Measurements from ENCODE around the gene COL27A1.
"Not testable (repeated sequence)": the region's sequence is repeated elsewhere in the genome, so short reads cannot be mapped to it uniquely, and the experiment has no call there.

DNA sequence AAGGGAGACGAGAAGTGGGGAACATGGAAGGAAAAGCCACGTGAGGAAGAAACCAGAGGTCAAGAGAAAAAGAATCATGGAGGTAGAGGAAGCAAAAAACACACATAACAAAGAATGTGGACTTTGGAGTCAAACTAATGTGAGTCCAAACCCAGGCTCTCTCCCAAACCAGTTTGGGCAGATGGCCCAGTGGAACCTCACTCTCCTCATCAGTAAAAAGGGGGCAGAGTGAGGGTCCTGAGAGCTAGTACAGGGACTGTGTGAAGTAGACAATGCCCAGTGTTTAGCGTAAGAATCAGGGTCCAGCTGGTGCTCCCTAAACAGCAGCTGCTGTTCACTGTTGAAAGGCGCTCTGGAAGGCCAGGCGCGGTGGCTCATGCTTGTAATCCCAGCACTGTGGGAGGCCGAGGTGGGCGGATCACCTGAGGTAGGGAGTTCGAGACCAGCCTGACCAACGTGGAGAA lies 173.1 kb downstream of the COL27A1 start:
- TF ChIP-seq, protein P1, sequence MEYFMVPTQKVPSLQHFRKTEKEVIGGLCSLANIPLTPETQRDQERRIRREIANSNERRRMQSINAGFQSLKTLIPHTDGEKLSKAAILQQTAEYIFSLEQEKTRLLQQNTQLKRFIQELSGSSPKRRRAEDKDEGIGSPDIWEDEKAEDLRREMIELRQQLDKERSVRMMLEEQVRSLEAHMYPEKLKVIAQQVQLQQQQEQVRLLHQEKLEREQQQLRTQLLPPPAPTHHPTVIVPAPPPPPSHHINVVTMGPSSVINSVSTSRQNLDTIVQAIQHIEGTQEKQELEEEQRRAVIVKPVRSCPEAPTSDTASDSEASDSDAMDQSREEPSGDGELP (CRISPR knock-in tag; IDR thresholded peaks at IDR 0.05; ENCODE audit: borderline replicate concordance), result not testable (repeated sequence)
- not testable (repeated sequence) for TF ChIP-seq BACH1 (tag; IDR thresholded peaks at IDR 0.05); DIDO1 (tag; IDR thresholded peaks at IDR 0.05; ENCODE audit: low read depth); ZFX (CRISPR knock-in tag; IDR thresholded peaks at IDR 0.05); LARP7 (IDR thresholded peaks at IDR 0.05)
- TF ChIP-seq, protein P2, sequence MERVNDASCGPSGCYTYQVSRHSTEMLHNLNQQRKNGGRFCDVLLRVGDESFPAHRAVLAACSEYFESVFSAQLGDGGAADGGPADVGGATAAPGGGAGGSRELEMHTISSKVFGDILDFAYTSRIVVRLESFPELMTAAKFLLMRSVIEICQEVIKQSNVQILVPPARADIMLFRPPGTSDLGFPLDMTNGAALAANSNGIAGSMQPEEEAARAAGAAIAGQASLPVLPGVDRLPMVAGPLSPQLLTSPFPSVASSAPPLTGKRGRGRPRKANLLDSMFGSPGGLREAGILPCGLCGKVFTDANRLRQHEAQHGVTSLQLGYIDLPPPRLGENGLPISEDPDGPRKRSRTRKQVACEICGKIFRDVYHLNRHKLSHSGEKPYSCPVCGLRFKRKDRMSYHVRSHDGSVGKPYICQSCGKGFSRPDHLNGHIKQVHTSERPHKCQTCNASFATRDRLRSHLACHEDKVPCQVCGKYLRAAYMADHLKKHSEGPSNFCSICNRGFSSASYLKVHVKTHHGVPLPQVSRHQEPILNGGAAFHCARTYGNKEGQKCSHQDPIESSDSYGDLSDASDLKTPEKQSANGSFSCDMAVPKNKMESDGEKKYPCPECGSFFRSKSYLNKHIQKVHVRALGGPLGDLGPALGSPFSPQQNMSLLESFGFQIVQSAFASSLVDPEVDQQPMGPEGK (CRISPR knock-in tag; IDR thresholded peaks at IDR 0.05; ENCODE audit: borderline replicate concordance), result not testable (repeated sequence)
- TF ChIP-seq, protein P3, sequence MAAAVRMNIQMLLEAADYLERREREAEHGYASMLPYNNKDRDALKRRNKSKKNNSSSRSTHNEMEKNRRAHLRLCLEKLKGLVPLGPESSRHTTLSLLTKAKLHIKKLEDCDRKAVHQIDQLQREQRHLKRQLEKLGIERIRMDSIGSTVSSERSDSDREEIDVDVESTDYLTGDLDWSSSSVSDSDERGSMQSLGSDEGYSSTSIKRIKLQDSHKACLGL (CRISPR knock-in tag; IDR thresholded peaks at IDR 0.05; ENCODE audit: borderline replicate concordance, poor library complexity, severe bottlenecking), result not testable (repeated sequence)

All from K562 (cell line).